HCT116 (cell line): Measurements from ENCODE around the gene MAPK14. TPM values are rescaled to one million over a fixed set of nuclear protein-coding genes. Genes with fewer than 3 reads are reported as not detected.

Experiments used
- ATAC-seq: fragments of 200-7000 bp; cut with Tn5 transposase; 2 replicates; pipeline ENCODE4 v1.9.1; 2020; ENCODE audit warnings: mild to moderate bottlenecking, moderate library complexity
- BruUV-seq: library from RNA; stranded (reverse); fragments of 400-500 nt; replicated peaks from 2 replicates; lab custom pipeline; 2021; lab: Mats Ljungman, UMichigan
- CTCF ChIA-PET: fragments of 300-600 bp; sonication (Branson Sonifier 250); formaldehyde crosslinking; loops from one replicate; lab custom pipeline; 2021; ENCODE audit warnings: antibody characterized with exemption; lab: Charles Lee
- POLR2A ChIA-PET: fragments of 300-600, 350-600 bp; sonication (Branson Sonifier 250); formaldehyde crosslinking; loops from one replicate; lab custom pipeline; 2021; ENCODE audit warnings: antibody characterized with exemption; lab: Charles Lee
- RAD21 ChIA-PET, 2 experiments: fragments of 300-600 bp; sonication (Branson Sonifier 250); formaldehyde crosslinking; loops; one replicate each; lab custom pipeline; 2023; ENCODE audit warnings: low total read pairs in 2 of 2; ENCODE audit not compliant: uncharacterized antibody in 2 of 2, unreplicated experiment in 2 of 2, low non-redundant PET in 1 of 2; lab: Charles Lee
- DNase-seq: peaks from one replicate; pipeline ENCODE4 v3.0.0-alpha.2; 2010; ENCODE audit warnings: low read depth, low spot score
- H2AFZ ChIP-seq: fragments of 200-600 bp; shearing (Covaris generic), sonication (generic); 2 replicates; pipeline ENCODE4 v1.6.1; 2017; ENCODE audit warnings: low read depth, mixed run types, mixed read lengths, antibody characterized with exemption, low read length; ENCODE audit not compliant: poor library complexity, severe bottlenecking
- H3K27ac ChIP-seq: 2 replicates; pipeline ENCODE4 v1.5.1; 2012; ENCODE audit warnings: low read depth, low read length
- H3K27me3 ChIP-seq: fragments of 200-600 bp; sonication (generic); 2 replicates; pipeline ENCODE4 v1.6.1; 2016; ENCODE audit warnings: mixed run types, low read length, mixed read lengths; ENCODE audit not compliant: insufficient read depth
- H3K36me3 ChIP-seq, 2 experiments: fragments of 200-500 bp in 1 of 2; fragments of 200-600 bp in 1 of 2; sonication (Bioruptor generic) in 1 of 2; sonication (generic) in 1 of 2; 2 replicates each; pipeline versions ENCODE4 v1.5.1 to v1.6.1; 2014 to 2016; ENCODE audit warnings: low read length in 2 of 2, inconsistent platforms in 1 of 2, mixed read lengths in 1 of 2, mixed run types in 1 of 2; ENCODE audit not compliant: insufficient read depth in 2 of 2, control insufficient read depth in 1 of 2
- H3K4me1 ChIP-seq, 2 experiments: fragments of 200-600 bp in 1 of 2; sonication (generic) in 1 of 2; 2 replicates each; pipeline versions ENCODE4 v1.5.1 to v1.6.1; 2012 to 2017; ENCODE audit warnings: low read length in 2 of 2, inconsistent platforms in 1 of 2, mild to moderate bottlenecking in 1 of 2, mixed read lengths in 1 of 2, mixed run types in 1 of 2, moderate library complexity in 1 of 2; ENCODE audit not compliant: insufficient read depth in 2 of 2, control insufficient read depth in 1 of 2
- H3K4me2 ChIP-seq: fragments of 200-600 bp; sonication (generic); 2 replicates; pipeline ENCODE4 v1.6.1; 2017; ENCODE audit warnings: mixed run types, low read length, mixed read lengths
- H3K4me3 ChIP-seq, 2 experiments: fragments of 200-600 bp in 1 of 2; sonication (generic) in 1 of 2; replicated peaks in 1 of 2; 2 replicates each; pipeline ENCODE4 v1.5.1; 2011 to 2016; ENCODE audit warnings: low read length in 2 of 2, control low read depth in 1 of 2, low read depth in 1 of 2, mild to moderate bottlenecking in 1 of 2, mixed read lengths in 1 of 2, mixed run types in 1 of 2
- H3K79me2 ChIP-seq: fragments of 200-600 bp; sonication (generic); 2 replicates; pipeline ENCODE4 v1.6.1; 2017; ENCODE audit warnings: mild to moderate bottlenecking, mixed run types, low read length, moderate library complexity, mixed read lengths; ENCODE audit not compliant: insufficient read depth
- H3K9ac ChIP-seq: fragments of 200-600 bp; sonication (generic); 2 replicates; pipeline ENCODE4 v1.6.1; 2016; ENCODE audit warnings: low read length, mixed read lengths
- H3K9me2 ChIP-seq: fragments of 200-600 bp; sonication (generic), shearing (Covaris generic); 2 replicates; pipeline ENCODE4 v1.6.1; 2017; ENCODE audit warnings: mixed run types, mild to moderate bottlenecking, moderate library complexity; ENCODE audit not compliant: insufficient read depth
- H3K9me3 ChIP-seq, 2 experiments: fragments of 200-500 bp in 1 of 2; fragments of 200-600 bp in 1 of 2; sonication (Bioruptor generic) in 1 of 2; sonication (generic) in 1 of 2; 2 replicates each; pipeline ENCODE4 v1.6.1; 2014 to 2017; ENCODE audit warnings: low read length in 2 of 2, mixed read lengths in 2 of 2, inconsistent platforms in 1 of 2, low read depth in 1 of 2, mild to moderate bottlenecking in 1 of 2, mixed run types in 1 of 2, moderate library complexity in 1 of 2; ENCODE audit not compliant: control insufficient read depth in 1 of 2, insufficient read depth in 1 of 2
- H4K20me1 ChIP-seq: fragments of 200-600 bp; sonication (generic), shearing (Covaris generic); 2 replicates; pipeline ENCODE4 v1.6.1; 2017; ENCODE audit warnings: mixed run types, mild to moderate bottlenecking, moderate library complexity; ENCODE audit not compliant: insufficient read depth
- ATF3 ChIP-seq: IDR thresholded peaks from 2 replicates; pipeline ENCODE4 v1.6.1; 2012
- CBX3 ChIP-seq: IDR thresholded peaks from 2 replicates; pipeline ENCODE4 v1.6.1; 2012; ENCODE audit warnings: low read depth
- CEBPB ChIP-seq: IDR thresholded peaks from 2 replicates; pipeline ENCODE4 v1.6.1; 2012; ENCODE audit warnings: low read depth
- CTCF ChIP-seq, 3 experiments: fragments of 200-600 bp in 1 of 3; sonication (generic) in 1 of 3; IDR thresholded peaks in 2 of 3; conservative IDR thresholded peaks in 1 of 3; 2 replicates each; pipeline ENCODE4 v1.5.1; 2012 to 2017; ENCODE audit warnings: low read depth in 2 of 3, low read length in 2 of 3, antibody characterized with exemption in 1 of 3, borderline replicate concordance in 1 of 3, control low read depth in 1 of 3, mild to moderate bottlenecking in 1 of 3, mixed read lengths in 1 of 3, mixed run types in 1 of 3, moderate library complexity in 1 of 3; ENCODE audit not compliant: insufficient read depth in 1 of 3
- EGR1 ChIP-seq: IDR thresholded peaks from 2 replicates; pipeline ENCODE4 v1.6.1; 2012; ENCODE audit warnings: low read depth
- EZH2phosphoT487 ChIP-seq: fragments of 200-600 bp; IDR thresholded peaks from 2 replicates; pipeline ENCODE4 v1.6.1; 2018; ENCODE audit warnings: antibody characterized with exemption, borderline replicate concordance
- FOSL1 ChIP-seq: IDR thresholded peaks from 2 replicates; pipeline ENCODE4 v1.6.1; 2012; ENCODE audit warnings: low read depth
- JUND ChIP-seq: IDR thresholded peaks from 2 replicates; pipeline ENCODE4 v1.6.1; 2012
- POLR2A ChIP-seq: IDR thresholded peaks from 2 replicates; pipeline ENCODE4 v1.7.0; 2011; ENCODE audit warnings: borderline replicate concordance; ENCODE audit not compliant: insufficient read depth, insufficient read length; ENCODE audit errors: extremely low read depth
- POLR2AphosphoS5 ChIP-seq: IDR thresholded peaks from 2 replicates; pipeline ENCODE4 v1.6.1; 2011; ENCODE audit warnings: mild to moderate bottlenecking, low read depth, low read length, moderate library complexity
- RAD21 ChIP-seq: IDR thresholded peaks from 2 replicates; pipeline ENCODE4 v1.6.1; 2012; ENCODE audit warnings: low read depth, mild to moderate bottlenecking
- SIN3A ChIP-seq: IDR thresholded peaks from 2 replicates; pipeline ENCODE4 v1.6.1; 2012; ENCODE audit warnings: low read depth
- SP1 ChIP-seq: IDR thresholded peaks from 2 replicates; pipeline ENCODE4 v1.6.1; 2012; ENCODE audit warnings: low read depth
- SRF ChIP-seq: IDR thresholded peaks from 2 replicates; pipeline ENCODE4 v1.6.1; 2012; ENCODE audit warnings: low read depth
- TCF7L2 ChIP-seq: IDR thresholded peaks from 2 replicates; pipeline ENCODE4 v1.7.0; 2011; ENCODE audit warnings: borderline replicate concordance, inconsistent platforms; ENCODE audit not compliant: insufficient read depth, insufficient read length; ENCODE audit errors: extremely low read depth
- YY1 ChIP-seq: IDR thresholded peaks from 2 replicates; pipeline ENCODE4 v1.6.1; 2011; ENCODE audit warnings: low read length, low read depth, moderate library complexity, mild to moderate bottlenecking; ENCODE audit not compliant: insufficient replicate concordance; ENCODE audit errors: extremely low read depth
- ZBTB33 ChIP-seq: IDR thresholded peaks from 2 replicates; pipeline ENCODE4 v1.6.1; 2011; ENCODE audit warnings: mild to moderate bottlenecking, low read length, moderate library complexity; ENCODE audit not compliant: insufficient replicate concordance; ENCODE audit errors: extremely low read depth
- ZFX ChIP-seq: fragments of 450-650 bp; IDR thresholded peaks from 2 replicates; pipeline ENCODE4 v1.6.1; 2017
- ZNF274 ChIP-seq: fragments of 200-500 bp; sonication (Bioruptor generic); IDR thresholded peaks from 2 replicates; pipeline ENCODE4 v1.6.1; 2014; ENCODE audit warnings: mild to moderate bottlenecking, low read depth, low read length, inconsistent platforms
- intact Hi-C: fragments of 100-400 bp; cut with micrococcal nuclease; formaldehyde crosslinking; loops from 2 replicates; pipeline ENCODE4 v1.10.0; 2022
- total RNA-seq: library from RNA; stranded (reverse); gene quantifications from one replicate; pipeline ENCODE4 v1.2.1, GENCODE V29; 2021; ENCODE audit not compliant: unreplicated experiment
- TF ChIP-seq, protein P1 (sequence below): IDR thresholded peaks from 2 replicates; pipeline ENCODE4 v1.6.1; 2012

The MAPK14 gene
- total RNA-seq, 1 experiment from 2014 or later: 34.2 TPM

GRCh38 chr6:36110863-36111262 lies 83.3 kb downstream of the MAPK14 start:
- no TSS peak for BruUV-seq
- Histone ChIP-seq H3K4me2 (no peak overlapping the region), H3K27ac (no peak overlapping the region), H3K9me2 (no peaks in the 10 kb centered on the region), H2AFZ (no peak overlapping the region), H3K27me3 (no peaks in the 10 kb centered on the region), H3K79me2 (no peaks in the 10 kb centered on the region), H3K9me3 (no peaks in the 10 kb centered on the region), H4K20me1 (no peaks in the 10 kb centered on the region)
- intact Hi-C loops: no loop called here
- RAD21 ChIA-PET: no interaction called here
- CTCF ChIA-PET: no interaction called here
- POLR2A ChIA-PET: no interaction called here
- no peak for ATAC-seq
- TF ChIP-seq ZBTB33: no peak
- TF ChIP-seq RAD21: no peak
- TF ChIP-seq SIN3A: no peak
- TF ChIP-seq EZH2phosphoT487: no peak
- TF ChIP-seq YY1: no peak
- TF ChIP-seq FOSL1: no peak
- no peak for TF ChIP-seq POLR2A
- TF ChIP-seq CBX3: no peak
- TF ChIP-seq, protein P1, sequence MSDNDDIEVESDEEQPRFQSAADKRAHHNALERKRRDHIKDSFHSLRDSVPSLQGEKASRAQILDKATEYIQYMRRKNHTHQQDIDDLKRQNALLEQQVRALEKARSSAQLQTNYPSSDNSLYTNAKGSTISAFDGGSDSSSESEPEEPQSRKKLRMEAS: no peak
- TF ChIP-seq ATF3: no peak
- no peak for TF ChIP-seq SRF
- TF ChIP-seq EGR1: no peak
- TF ChIP-seq JUND: no peak
- TF ChIP-seq ZNF274: no peak
- TF ChIP-seq TCF7L2: no peak
- no peak for TF ChIP-seq CTCF (IDR thresholded peaks at IDR 0.05 in 2 of 3, conservative IDR thresholded peaks at IDR 0.05 in 1 of 3; ENCODE audit: borderline replicate concordance in 1 of 3, insufficient read depth in 1 of 3, low read depth in 2 of 3, low read length in 2 of 3)
- TF ChIP-seq CEBPB: no peak
- TF ChIP-seq SP1: no peak
- no peak for TF ChIP-seq POLR2AphosphoS5
- TF ChIP-seq ZFX: no peak
- TF ChIP-seq, all 23 proteins: peak for 0
- H3K4me1 ChIP-seq: peaks cover 0 to 15% of the 10 kb centered on the region in 2 experiments; a peak in 2 of 4 replicates
- H3K9ac ChIP-seq: no peak overlapping the region
- peaks cover 0 to 2% of the 10 kb centered on the region in 2 experiments; a peak in 3 of 4 replicates for H3K36me3 ChIP-seq
- no peak overlapping the region for H3K4me3 ChIP-seq
- no peak for DNase-seq
